OCI-LY3 (cell line): ENCODE data around the gene ANKRD28.

Experiments
- EZH2phosphoT487 ChIP-seq: fragments of 200-600 bp; shearing (Covaris generic); IDR thresholded peaks from 2 replicates; pipeline ENCODE4 v1.6.1; 2018; ENCODE audit warnings: antibody characterized with exemption, mixed run types, low read depth
- TF ChIP-seq, protein P1 (sequence below): fragments of 200-600, 300-600 bp; sonication (generic); IDR thresholded peaks from 2 replicates; pipeline ENCODE4 v1.5.1; 2014; ENCODE audit warnings: antibody characterized with exemption, low read length, low read depth

DNA sequence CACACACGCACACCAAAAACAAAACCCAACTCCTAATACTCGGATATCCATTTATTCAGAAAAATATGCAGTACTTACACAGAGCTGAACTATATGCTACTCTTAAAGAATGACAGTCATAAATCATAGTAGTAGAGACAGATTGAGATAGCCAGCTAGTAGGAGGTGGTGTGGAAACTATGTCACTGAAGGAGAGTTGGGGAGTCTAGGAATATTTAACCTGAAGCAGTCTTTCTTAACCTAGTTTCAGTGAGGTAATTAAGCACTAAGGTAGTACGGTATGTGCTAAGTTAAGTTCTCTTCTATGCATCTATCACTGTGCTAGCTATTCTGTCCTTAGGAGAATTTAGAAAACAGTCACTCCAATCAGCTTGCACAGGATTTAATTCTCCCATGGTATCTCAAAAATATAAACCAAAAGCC is 54.2 kb downstream of the ANKRD28 start:
- TF ChIP-seq, protein P1, sequence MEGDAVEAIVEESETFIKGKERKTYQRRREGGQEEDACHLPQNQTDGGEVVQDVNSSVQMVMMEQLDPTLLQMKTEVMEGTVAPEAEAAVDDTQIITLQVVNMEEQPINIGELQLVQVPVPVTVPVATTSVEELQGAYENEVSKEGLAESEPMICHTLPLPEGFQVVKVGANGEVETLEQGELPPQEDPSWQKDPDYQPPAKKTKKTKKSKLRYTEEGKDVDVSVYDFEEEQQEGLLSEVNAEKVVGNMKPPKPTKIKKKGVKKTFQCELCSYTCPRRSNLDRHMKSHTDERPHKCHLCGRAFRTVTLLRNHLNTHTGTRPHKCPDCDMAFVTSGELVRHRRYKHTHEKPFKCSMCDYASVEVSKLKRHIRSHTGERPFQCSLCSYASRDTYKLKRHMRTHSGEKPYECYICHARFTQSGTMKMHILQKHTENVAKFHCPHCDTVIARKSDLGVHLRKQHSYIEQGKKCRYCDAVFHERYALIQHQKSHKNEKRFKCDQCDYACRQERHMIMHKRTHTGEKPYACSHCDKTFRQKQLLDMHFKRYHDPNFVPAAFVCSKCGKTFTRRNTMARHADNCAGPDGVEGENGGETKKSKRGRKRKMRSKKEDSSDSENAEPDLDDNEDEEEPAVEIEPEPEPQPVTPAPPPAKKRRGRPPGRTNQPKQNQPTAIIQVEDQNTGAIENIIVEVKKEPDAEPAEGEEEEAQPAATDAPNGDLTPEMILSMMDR, result no peak
- TF ChIP-seq EZH2phosphoT487, result no peak
